A549 (cell line): ENCODE results near the gene SLC25A47. TPM values are rescaled to one million over a fixed set of nuclear protein-coding genes. Genes with fewer than 3 reads are reported as not detected.

Source experiments
- ATAC-seq, 2 experiments: fragments of 200-7000 bp in 1 of 2; fragments of >200 bp in 1 of 2; cut with Nextera tagmentation in 1 of 2; cut with Tn5 transposase in 1 of 2; 3 replicates each; pipeline versions ENCODE4 v1.8.0 to v1.9.1; 2018 to 2020; ENCODE audit warnings: mild to moderate bottlenecking in 1 of 2, moderate library complexity in 1 of 2
- CTCF ChIA-PET: fragments of 300-600 bp; sonication (Branson Sonifier 250); formaldehyde crosslinking; extraction: SDS; loops from one replicate; lab custom pipeline; 2021; ENCODE audit warnings: antibody characterized with exemption, inconsistent platforms; lab: Yijun Ruan, JAX
- POLR2A ChIA-PET: fragments of 350-600 bp; formaldehyde crosslinking; extraction: SDS; loops from one replicate; lab custom pipeline; 2021; ENCODE audit warnings: antibody characterized with exemption, inconsistent platforms; lab: Yijun Ruan, JAX
- DNase-seq, 2 experiments: peaks; one replicate each; pipeline versions ENCODE4 v3.0.0 to v3.0.0-alpha.2; 2011 to 2016; ENCODE audit warnings: low read depth in 1 of 2, low spot score in 1 of 2
- FAIRE-seq: peaks from 2 replicates; lab custom pipeline; 2011; peaks lifted over from hg19 to GRCh38; lab: Jason Lieb, UNC
- H3K27ac ChIP-seq, 2 experiments: fragments of >200 bp; sonication (Bioruptor Twin); formaldehyde crosslinking; 3 replicates each; pipeline ENCODE4 v1.5.1; 2016 to 2017
- H3K4me1 ChIP-seq: fragments of >200 bp; sonication (Bioruptor Twin); formaldehyde crosslinking; 3 replicates; pipeline ENCODE4 v1.6.1; 2016
- H3K4me2 ChIP-seq: fragments of >200 bp; sonication (Bioruptor Twin); formaldehyde crosslinking; 3 replicates; pipeline ENCODE4 v1.6.1; 2016
- H3K4me3 ChIP-seq: fragments of >200 bp; sonication (Bioruptor Twin); formaldehyde crosslinking; 3 replicates; pipeline ENCODE4 v1.5.1; 2016
- H3K9me3 ChIP-seq: fragments of >200 bp; sonication (Bioruptor Twin); formaldehyde crosslinking; 3 replicates; pipeline ENCODE4 v1.6.1; 2016
- FOSL2 ChIP-seq, 2 experiments: fragments of 450-650 bp in 1 of 2; fragments of >200 bp in 1 of 2; sonication (Bioruptor Twin) in 1 of 2; formaldehyde crosslinking; IDR thresholded peaks; 2 replicates each; pipeline versions ENCODE4 v1.5.0 to v1.6.1; 2016 to 2020; ENCODE audit warnings: mild to moderate bottlenecking in 1 of 2, moderate library complexity in 1 of 2
- FOXS1 ChIP-seq: fragments of 250-450 bp; sonication (Bioruptor Pico); IDR thresholded peaks from 2 replicates; pipeline ENCODE4 v1.5.0; 2020; ENCODE audit warnings: mild to moderate bottlenecking, moderate library complexity
- JUNB ChIP-seq: fragments of >200 bp; sonication (Bioruptor Twin); formaldehyde crosslinking; IDR thresholded peaks from 2 replicates; pipeline ENCODE4 v1.6.1; 2016
- MAFK ChIP-seq: fragments of 450-650 bp; IDR thresholded peaks from 2 replicates; pipeline ENCODE4 v1.6.1; 2014; ENCODE audit not compliant: partially characterized antibody
- MYC ChIP-seq: IDR thresholded peaks from 2 replicates; pipeline ENCODE4 v1.6.1; 2012; ENCODE audit warnings: mild to moderate bottlenecking, inconsistent platforms, low read length, improper control_type of control experiment, borderline replicate concordance
- PHF8 ChIP-seq: fragments of 200-600 bp; sonication (generic); IDR thresholded peaks from 2 replicates; pipeline ENCODE4 v1.6.1; 2016; ENCODE audit warnings: low read depth, mild to moderate bottlenecking, antibody characterized with exemption, moderate library complexity, borderline replicate concordance
- POLR2A ChIP-seq: IDR thresholded peaks from 2 replicates; pipeline ENCODE4 v1.6.1; 2012; ENCODE audit warnings: mild to moderate bottlenecking, low read length
- RCOR1 ChIP-seq: fragments of 150-350 bp; IDR thresholded peaks from 2 replicates; pipeline ENCODE4 v1.6.1; 2014; ENCODE audit warnings: antibody characterized with exemption, low read length, low read depth
- RNF2 ChIP-seq: fragments of 200-600 bp; sonication (generic); IDR thresholded peaks from 2 replicates; pipeline ENCODE4 v1.6.1; 2016; ENCODE audit warnings: low read depth, mild to moderate bottlenecking, antibody characterized with exemption, moderate library complexity, borderline replicate concordance
- SMC3 ChIP-seq: fragments of >200 bp; sonication (Bioruptor Twin); formaldehyde crosslinking; IDR thresholded peaks from 3 replicates; pipeline ENCODE4 v1.6.1; 2018; ENCODE audit warnings: inconsistent platforms
- ZC3H11A ChIP-seq: fragments of 450-650 bp; IDR thresholded peaks from 2 replicates; pipeline ENCODE4 v1.6.1; 2014; ENCODE audit warnings: antibody characterized with exemption, mild to moderate bottlenecking
- ZNF302 ChIP-seq: fragments of 250-450 bp; sonication (Bioruptor Pico); IDR thresholded peaks from 2 replicates; pipeline ENCODE4 v1.9.0; 2021; ENCODE audit warnings: inconsistent platforms, mild to moderate bottlenecking, moderate library complexity
- WGBS: methylation state at CpG from one replicate; pipeline ENCODE4 v1.1.6; 2017; ENCODE audit errors: missing lambda C conversion rate; 5-methylcytosine and 5-hydroxymethylcytosine counted together
- polyA plus RNA-seq, 4 experiments: library from polyadenylated mRNA; depleted of rRNA in 3 of 4; stranded (reverse); fragments of >200 nt; fragmentation: RNase III in 1 of 4; extraction: RNeasy Plus Mini Kit Qiagen cat#74134 plus additional on column Dnase treatment in 1 of 4; gene quantifications; 2 replicates in 3 of 4; 3 replicates in 1 of 4; pipeline ENCODE4 v1.2.3, GENCODE V29; 2011 to 2017
- TF ChIP-seq, protein P1 (sequence below): fragments of >200 bp; sonication (Bioruptor Twin); formaldehyde crosslinking; IDR thresholded peaks from 2 replicates; pipeline ENCODE4 v1.6.1; 2016
- TF ChIP-seq, protein P2 (sequence below): IDR thresholded peaks from 2 replicates; pipeline ENCODE4 v1.6.1; 2012
- TF ChIP-seq, protein P3 (sequence below): IDR thresholded peaks from 2 replicates; pipeline ENCODE4 v1.6.1; 2012
- TF ChIP-seq, protein P4 (sequence below): fragments of >200 bp; sonication (Bioruptor Twin); formaldehyde crosslinking; IDR thresholded peaks from 3 replicates; pipeline ENCODE4 v1.6.1; 2016
- TF ChIP-seq, protein P5 (sequence below): fragments of 200-600 bp; sonication (generic); IDR thresholded peaks from 2 replicates; pipeline ENCODE4 v1.6.1; 2016; ENCODE audit warnings: antibody characterized with exemption, mild to moderate bottlenecking, moderate library complexity
- TF ChIP-seq, protein P6 (sequence below): fragments of 250-450 bp; sonication (Bioruptor Pico); IDR thresholded peaks from 2 replicates; pipeline ENCODE4 v1.5.0; 2021; ENCODE audit warnings: mild to moderate bottlenecking, moderate library complexity, borderline replicate concordance

The SLC25A47 gene
- polyA plus RNA-seq, 2 of the 4 experiments (the other 2 are of a cell fraction): not detected

DNA sequence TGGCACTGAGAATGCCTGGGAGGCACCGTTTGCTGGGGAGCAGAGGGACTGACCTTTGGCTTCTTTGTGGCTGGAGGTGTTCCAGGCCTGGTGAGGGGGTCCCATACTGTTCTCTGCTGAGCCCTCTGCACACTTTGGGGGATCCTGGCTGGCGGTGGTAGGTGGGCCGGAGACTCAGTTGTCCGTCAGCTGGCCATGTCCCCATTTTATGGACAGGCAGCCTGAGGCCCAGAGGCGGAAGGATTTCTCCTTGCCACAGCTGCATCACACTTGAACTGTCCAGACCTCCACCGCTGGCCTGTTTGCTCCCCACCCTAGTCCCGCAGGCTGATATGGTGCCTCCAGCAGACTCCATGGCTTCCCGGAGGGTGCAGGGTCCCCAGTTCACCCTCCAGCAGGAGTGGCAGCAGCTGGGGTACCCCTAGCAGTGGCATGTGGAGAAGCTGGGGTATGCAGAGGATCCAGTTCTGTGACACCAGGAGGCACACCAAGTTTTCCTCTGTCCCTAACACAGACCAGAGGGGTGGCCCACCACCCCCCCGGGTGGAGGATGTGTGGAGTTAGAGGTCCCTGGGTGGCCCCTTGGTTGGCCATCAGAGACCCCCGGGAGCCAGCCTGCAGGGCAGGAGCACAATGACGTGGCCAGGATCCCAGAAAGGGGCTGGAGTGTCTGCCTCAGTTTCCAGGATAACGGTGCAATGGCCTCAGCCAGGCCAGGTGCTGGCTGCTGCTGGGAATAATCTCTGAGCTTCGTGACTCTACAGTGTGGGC lies 31.6 kb upstream of the SLC25A47 start:
- no peaks in the 10 kb centered on the region; the same call in 2 of the 3 replicates for H3K4me1 ChIP-seq
- WGBS: 90% methylated on average over 8 of the region's 13 CpGs
- no peak for FAIRE-seq

More for the DNA sequence above, 31.6 kb upstream of the SLC25A47 start:
- Histone ChIP-seq H3K27ac (no peak overlapping the region), H3K4me3 (no peak overlapping the region), H3K4me2 (no peak overlapping the region), H3K9me3 (no peaks in the 10 kb centered on the region)
- CTCF ChIA-PET: interaction anchor here (1.3 to 12.3 kb wide), 6 partner anchors 7 to 93 kb away, joined by 3 to 114 read pairs (median 8); no protein-coding TSS in a partner anchor
- POLR2A ChIA-PET: interaction anchor here (0.5 kb wide), 1 partner anchor 19 kb away, joined by 3 read pairs; no protein-coding TSS in a partner anchor
- no peak for TF ChIP-seq ZNF302
- TF ChIP-seq MYC: no peak
- TF ChIP-seq RCOR1: no peak
- TF ChIP-seq, protein P1, sequence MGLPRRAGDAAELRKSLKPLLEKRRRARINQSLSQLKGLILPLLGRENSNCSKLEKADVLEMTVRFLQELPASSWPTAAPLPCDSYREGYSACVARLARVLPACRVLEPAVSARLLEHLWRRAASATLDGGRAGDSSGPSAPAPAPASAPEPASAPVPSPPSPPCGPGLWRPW: no peak
- TF ChIP-seq, protein P2, sequence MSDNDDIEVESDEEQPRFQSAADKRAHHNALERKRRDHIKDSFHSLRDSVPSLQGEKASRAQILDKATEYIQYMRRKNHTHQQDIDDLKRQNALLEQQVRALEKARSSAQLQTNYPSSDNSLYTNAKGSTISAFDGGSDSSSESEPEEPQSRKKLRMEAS: no peak
- TF ChIP-seq, protein P3, sequence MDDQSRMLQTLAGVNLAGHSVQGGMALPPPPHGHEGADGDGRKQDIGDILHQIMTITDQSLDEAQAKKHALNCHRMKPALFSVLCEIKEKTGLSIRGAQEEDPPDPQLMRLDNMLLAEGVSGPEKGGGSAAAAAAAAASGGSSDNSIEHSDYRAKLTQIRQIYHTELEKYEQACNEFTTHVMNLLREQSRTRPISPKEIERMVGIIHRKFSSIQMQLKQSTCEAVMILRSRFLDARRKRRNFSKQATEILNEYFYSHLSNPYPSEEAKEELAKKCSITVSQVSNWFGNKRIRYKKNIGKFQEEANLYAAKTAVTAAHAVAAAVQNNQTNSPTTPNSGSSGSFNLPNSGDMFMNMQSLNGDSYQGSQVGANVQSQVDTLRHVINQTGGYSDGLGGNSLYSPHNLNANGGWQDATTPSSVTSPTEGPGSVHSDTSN: no peak
- TF ChIP-seq MAFK: no peak
- TF ChIP-seq SMC3: no peak
- TF ChIP-seq, protein P4, sequence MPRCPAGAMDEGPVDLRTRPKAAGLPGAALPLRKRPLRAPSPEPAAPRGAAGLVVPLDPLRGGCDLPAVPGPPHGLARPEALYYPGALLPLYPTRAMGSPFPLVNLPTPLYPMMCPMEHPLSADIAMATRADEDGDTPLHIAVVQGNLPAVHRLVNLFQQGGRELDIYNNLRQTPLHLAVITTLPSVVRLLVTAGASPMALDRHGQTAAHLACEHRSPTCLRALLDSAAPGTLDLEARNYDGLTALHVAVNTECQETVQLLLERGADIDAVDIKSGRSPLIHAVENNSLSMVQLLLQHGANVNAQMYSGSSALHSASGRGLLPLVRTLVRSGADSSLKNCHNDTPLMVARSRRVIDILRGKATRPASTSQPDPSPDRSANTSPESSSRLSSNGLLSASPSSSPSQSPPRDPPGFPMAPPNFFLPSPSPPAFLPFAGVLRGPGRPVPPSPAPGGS: no peak
- no peak for TF ChIP-seq FOSL2 (IDR thresholded peaks at IDR 0.05)
- no peak for TF ChIP-seq FOSL2 (CRISPR knock-in tag; IDR thresholded peaks at IDR 0.05)
- TF ChIP-seq PHF8: no peak
- TF ChIP-seq, protein P5, sequence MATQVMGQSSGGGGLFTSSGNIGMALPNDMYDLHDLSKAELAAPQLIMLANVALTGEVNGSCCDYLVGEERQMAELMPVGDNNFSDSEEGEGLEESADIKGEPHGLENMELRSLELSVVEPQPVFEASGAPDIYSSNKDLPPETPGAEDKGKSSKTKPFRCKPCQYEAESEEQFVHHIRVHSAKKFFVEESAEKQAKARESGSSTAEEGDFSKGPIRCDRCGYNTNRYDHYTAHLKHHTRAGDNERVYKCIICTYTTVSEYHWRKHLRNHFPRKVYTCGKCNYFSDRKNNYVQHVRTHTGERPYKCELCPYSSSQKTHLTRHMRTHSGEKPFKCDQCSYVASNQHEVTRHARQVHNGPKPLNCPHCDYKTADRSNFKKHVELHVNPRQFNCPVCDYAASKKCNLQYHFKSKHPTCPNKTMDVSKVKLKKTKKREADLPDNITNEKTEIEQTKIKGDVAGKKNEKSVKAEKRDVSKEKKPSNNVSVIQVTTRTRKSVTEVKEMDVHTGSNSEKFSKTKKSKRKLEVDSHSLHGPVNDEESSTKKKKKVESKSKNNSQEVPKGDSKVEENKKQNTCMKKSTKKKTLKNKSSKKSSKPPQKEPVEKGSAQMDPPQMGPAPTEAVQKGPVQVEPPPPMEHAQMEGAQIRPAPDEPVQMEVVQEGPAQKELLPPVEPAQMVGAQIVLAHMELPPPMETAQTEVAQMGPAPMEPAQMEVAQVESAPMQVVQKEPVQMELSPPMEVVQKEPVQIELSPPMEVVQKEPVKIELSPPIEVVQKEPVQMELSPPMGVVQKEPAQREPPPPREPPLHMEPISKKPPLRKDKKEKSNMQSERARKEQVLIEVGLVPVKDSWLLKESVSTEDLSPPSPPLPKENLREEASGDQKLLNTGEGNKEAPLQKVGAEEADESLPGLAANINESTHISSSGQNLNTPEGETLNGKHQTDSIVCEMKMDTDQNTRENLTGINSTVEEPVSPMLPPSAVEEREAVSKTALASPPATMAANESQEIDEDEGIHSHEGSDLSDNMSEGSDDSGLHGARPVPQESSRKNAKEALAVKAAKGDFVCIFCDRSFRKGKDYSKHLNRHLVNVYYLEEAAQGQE: no peak
- no peak for TF ChIP-seq ZC3H11A
- TF ChIP-seq RNF2: no peak
- no peak for TF ChIP-seq POLR2A
- TF ChIP-seq FOXS1: no peak
- no peak for TF ChIP-seq JUNB
- TF ChIP-seq, protein P6, sequence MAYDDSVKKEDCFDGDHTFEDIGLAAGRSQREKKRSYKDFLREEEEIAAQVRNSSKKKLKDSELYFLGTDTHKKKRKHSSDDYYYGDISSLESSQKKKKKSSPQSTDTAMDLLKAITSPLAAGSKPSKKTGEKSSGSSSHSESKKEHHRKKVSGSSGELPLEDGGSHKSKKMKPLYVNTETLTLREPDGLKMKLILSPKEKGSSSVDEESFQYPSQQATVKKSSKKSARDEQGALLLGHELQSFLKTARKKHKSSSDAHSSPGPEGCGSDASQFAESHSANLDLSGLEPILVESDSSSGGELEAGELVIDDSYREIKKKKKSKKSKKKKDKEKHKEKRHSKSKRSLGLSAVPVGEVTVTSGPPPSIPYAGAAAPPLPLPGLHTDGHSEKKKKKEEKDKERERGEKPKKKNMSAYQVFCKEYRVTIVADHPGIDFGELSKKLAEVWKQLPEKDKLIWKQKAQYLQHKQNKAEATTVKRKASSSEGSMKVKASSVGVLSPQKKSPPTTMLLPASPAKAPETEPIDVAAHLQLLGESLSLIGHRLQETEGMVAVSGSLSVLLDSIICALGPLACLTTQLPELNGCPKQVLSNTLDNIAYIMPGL (CRISPR knock-in tag): no peak
- no peak for DNase-seq
- no peak for ATAC-seq
